GM18505 (cell line): ENCODE measurements around the gene GAL3ST3.

Experiments used
- ATAC-seq: cut with Tn5 transposase; IDR thresholded peaks from one replicate; pipeline ENCODE4 v1.9.1; 2021; ENCODE audit not compliant: unreplicated experiment
- POLR2A ChIP-seq: IDR thresholded peaks from 4 replicates; pipeline ENCODE4 v1.6.1; 2011; ENCODE audit warnings: borderline replicate concordance; ENCODE audit not compliant: insufficient read depth, insufficient read length; ENCODE audit errors: extremely low read depth

GAL3ST3 gene

GRCh38 chr11:66008468-66009101 is 40.4 kb downstream of the GAL3ST3 start:
- TF ChIP-seq POLR2A = no peak
- ATAC-seq = no peak

GRCh38 chr11:66008095-66008467 is 40.9 kb downstream of the GAL3ST3 start:
- TF ChIP-seq POLR2A = no peak
- ATAC-seq = no peak

- ATAC-seq = no peak
These were observed 41.7 kb downstream of the GAL3ST3 start for GRCh38 chr11:66007201-66007634.

GRCh38 chr11:66006891-66007176 is 42.1 kb downstream of the GAL3ST3 start:
- TF ChIP-seq POLR2A = no peak
- ATAC-seq = no peak

More at GRCh38 chr11:66007201-66007634, 41.7 kb downstream of the GAL3ST3 start:
- TF ChIP-seq POLR2A = no peak

GRCh38 chr11:66006134-66006890 is 42.6 kb downstream of the GAL3ST3 start:
- no peak for TF ChIP-seq POLR2A
- ATAC-seq = no peak

- no peak for TF ChIP-seq POLR2A
- no peak for ATAC-seq
These were observed 44.8 kb downstream of the GAL3ST3 start for GRCh38 chr11:66004186-66004585.

- TF ChIP-seq POLR2A = no peak
- ATAC-seq = no peak
These were observed 45.7 kb downstream of the GAL3ST3 start for GRCh38 chr11:66003291-66003690.

GRCh38 chr11:66002648-66003225 is 46.2 kb downstream of the GAL3ST3 start:
- peak; percentile 2 for TF ChIP-seq POLR2A
- peak; percentile 52 for ATAC-seq

- peak; percentile 68 for ATAC-seq
- peak; percentile 85 for TF ChIP-seq POLR2A
These were observed 46.9 kb downstream of the GAL3ST3 start, which contains the start of the genes BANF1 and EIF1AD for GRCh38 chr11:66001942-66002647. BANF1 (plus strand) TSS chr11:66002503; CDS start chr11:66003251, 748 bp downstream. EIF1AD (minus strand) TSS chr11:66002157; CDS start chr11:66000389, 1,768 bp downstream.

- TF ChIP-seq POLR2A = no peak
- ATAC-seq = no peak
These were observed 51.7 kb downstream of the GAL3ST3 start for GRCh38 chr11:65997286-65997685.

GRCh38 chr11:65992056-65992455 is 56.9 kb downstream of the GAL3ST3 start:
- TF ChIP-seq POLR2A = no peak
- no peak for ATAC-seq
